Neural crest cell (in vitro differentiated cells): ENCODE results near the gene PYHIN1. TPM values are rescaled to one million over a fixed set of nuclear protein-coding genes. Genes with fewer than 3 reads are reported as not detected.

Experiments used
- DNase-seq: peaks from one replicate; pipeline ENCODE4 v3.0.0; 2021; ENCODE audit warnings: low read depth, mixed read lengths, low spot score
- H3K27ac Mint-ChIP-seq: one replicate; pipeline ENCODE4 v1.8.0; 2021; ENCODE audit warnings: mild to moderate bottlenecking, mixed read lengths; ENCODE audit not compliant: unreplicated experiment
- H3K27me3 Mint-ChIP-seq: 2 replicates; pipeline ENCODE4 v1.8.0; 2021; ENCODE audit warnings: low read depth, mild to moderate bottlenecking, mixed read lengths
- H3K36me3 Mint-ChIP-seq: 2 replicates; pipeline ENCODE4 v1.8.0; 2021; ENCODE audit warnings: low read depth, mild to moderate bottlenecking, mixed read lengths
- H3K4me1 Mint-ChIP-seq: 2 replicates; pipeline ENCODE4 v1.8.0; 2021; ENCODE audit warnings: mixed read lengths
- H3K4me3 Mint-ChIP-seq: one replicate; pipeline ENCODE4 v1.8.0; 2021; ENCODE audit warnings: mild to moderate bottlenecking, mixed read lengths
- H3K9me3 Mint-ChIP-seq: 2 replicates; pipeline ENCODE4 v1.8.0; 2021; ENCODE audit warnings: mixed read lengths
- total RNA-seq: library from RNA; stranded (reverse); gene quantifications from 2 replicates; pipeline ENCODE4 v1.2.1, GENCODE V29; 2021
- TF ChIP-seq, protein P1 (sequence below): fragments of 200-600 bp; sonication (generic); conservative IDR thresholded peaks from 2 replicates; pipeline ENCODE4 v1.5.0; 2021; ENCODE audit warnings: antibody characterized with exemption, mild to moderate bottlenecking

The PYHIN1 gene
- total RNA-seq, 1 donor from 2014 or later: not detected

DNA sequence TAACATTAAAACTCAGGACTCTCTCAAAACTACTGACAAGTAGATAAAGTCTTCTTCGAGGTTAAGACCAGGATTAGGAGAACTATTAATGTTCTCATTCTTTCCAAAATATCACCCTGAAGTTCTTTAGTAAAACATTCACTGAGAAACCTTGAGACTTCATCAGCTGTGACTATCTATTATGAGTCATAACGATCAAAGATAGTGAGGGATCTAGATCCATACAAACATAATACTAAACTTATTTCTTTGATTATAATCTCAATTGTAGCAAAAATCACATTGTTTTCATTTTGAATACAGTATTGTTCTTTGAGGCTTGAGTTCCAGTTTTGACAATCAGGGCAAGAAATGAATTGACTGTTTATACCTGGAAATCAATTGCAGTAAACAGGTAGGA, 11.1 kb downstream of the PYHIN1 start:
- H3K9me3 Mint-ChIP-seq: no peaks in the 10 kb centered on the region
- DNase-seq: no peak
- no peaks in the 10 kb centered on the region for H3K4me1 Mint-ChIP-seq
- peaks cover 13% of the 10 kb centered on the region for H3K27me3 Mint-ChIP-seq
- no peaks in the 10 kb centered on the region for H3K36me3 Mint-ChIP-seq
- H3K27ac Mint-ChIP-seq: no peak overlapping the region
- TF ChIP-seq, protein P1, sequence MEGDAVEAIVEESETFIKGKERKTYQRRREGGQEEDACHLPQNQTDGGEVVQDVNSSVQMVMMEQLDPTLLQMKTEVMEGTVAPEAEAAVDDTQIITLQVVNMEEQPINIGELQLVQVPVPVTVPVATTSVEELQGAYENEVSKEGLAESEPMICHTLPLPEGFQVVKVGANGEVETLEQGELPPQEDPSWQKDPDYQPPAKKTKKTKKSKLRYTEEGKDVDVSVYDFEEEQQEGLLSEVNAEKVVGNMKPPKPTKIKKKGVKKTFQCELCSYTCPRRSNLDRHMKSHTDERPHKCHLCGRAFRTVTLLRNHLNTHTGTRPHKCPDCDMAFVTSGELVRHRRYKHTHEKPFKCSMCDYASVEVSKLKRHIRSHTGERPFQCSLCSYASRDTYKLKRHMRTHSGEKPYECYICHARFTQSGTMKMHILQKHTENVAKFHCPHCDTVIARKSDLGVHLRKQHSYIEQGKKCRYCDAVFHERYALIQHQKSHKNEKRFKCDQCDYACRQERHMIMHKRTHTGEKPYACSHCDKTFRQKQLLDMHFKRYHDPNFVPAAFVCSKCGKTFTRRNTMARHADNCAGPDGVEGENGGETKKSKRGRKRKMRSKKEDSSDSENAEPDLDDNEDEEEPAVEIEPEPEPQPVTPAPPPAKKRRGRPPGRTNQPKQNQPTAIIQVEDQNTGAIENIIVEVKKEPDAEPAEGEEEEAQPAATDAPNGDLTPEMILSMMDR: no peak
- no peak overlapping the region for H3K4me3 Mint-ChIP-seq

- TF ChIP-seq, protein P1: no peak
- Mint-ChIP-seq H3K27ac (no peak overlapping the region), H3K9me3 (no peaks in the 10 kb centered on the region), H3K4me1 (no peaks in the 10 kb centered on the region), H3K27me3 (peaks cover 18% of the 10 kb centered on the region), H3K4me3 (no peak overlapping the region), H3K36me3 (no peaks in the 10 kb centered on the region)
- no peak for DNase-seq
Measured at GRCh38 chr1:158943059-158943458, 11.7 kb downstream of the PYHIN1 start.

GRCh38 chr1:158945061-158945460, 13.7 kb downstream of the PYHIN1 start:
- DNase-seq: no peak
- no peaks in the 10 kb centered on the region for H3K4me1 Mint-ChIP-seq
- H3K9me3 Mint-ChIP-seq: no peaks in the 10 kb centered on the region
- no peak overlapping the region for H3K27ac Mint-ChIP-seq
- no peak overlapping the region for H3K4me3 Mint-ChIP-seq
- H3K27me3 Mint-ChIP-seq: peaks cover 24% of the 10 kb centered on the region
- no peaks in the 10 kb centered on the region for H3K36me3 Mint-ChIP-seq
- TF ChIP-seq, protein P1: no peak

GRCh38 chr1:158946785-158947184, 15.4 kb downstream of the PYHIN1 start:
- Mint-ChIP-seq H3K36me3 (no peaks in the 10 kb centered on the region), H3K27ac (no peak overlapping the region), H3K27me3 (peaks cover 24% of the 10 kb centered on the region), H3K4me3 (no peak overlapping the region), H3K4me1 (no peaks in the 10 kb centered on the region), H3K9me3 (no peaks in the 10 kb centered on the region)
- TF ChIP-seq, protein P1: no peak
- no peak for DNase-seq

DNA sequence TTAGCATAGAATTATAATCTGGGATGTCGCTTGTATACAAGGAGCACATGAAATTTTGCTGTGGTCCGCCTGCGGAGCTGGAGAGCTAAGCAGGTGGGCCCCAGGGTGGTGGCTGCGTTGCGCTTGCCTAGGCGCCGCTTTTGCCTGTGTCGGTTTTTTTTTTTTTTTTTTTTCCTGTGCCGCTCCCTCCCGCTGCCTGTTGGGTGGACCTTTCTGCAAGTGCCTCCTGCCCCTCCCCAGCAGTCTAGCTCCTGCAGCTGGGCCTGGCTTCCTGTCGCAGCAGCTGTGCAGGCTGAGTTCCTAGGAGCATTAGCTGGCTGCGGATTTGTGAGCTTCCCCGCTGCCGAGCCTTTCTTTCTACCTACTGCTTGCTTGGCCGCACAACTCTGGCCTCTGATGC, 20.6 kb downstream of the PYHIN1 start:
- Mint-ChIP-seq H3K27me3 (peaks cover 15% of the 10 kb centered on the region), H3K4me1 (no peaks in the 10 kb centered on the region), H3K36me3 (no peaks in the 10 kb centered on the region), H3K27ac (no peak overlapping the region), H3K9me3 (peaks cover 2% of the 10 kb centered on the region), H3K4me3 (no peak overlapping the region)
- TF ChIP-seq, protein P1: no peak
- DNase-seq: no peak

DNA sequence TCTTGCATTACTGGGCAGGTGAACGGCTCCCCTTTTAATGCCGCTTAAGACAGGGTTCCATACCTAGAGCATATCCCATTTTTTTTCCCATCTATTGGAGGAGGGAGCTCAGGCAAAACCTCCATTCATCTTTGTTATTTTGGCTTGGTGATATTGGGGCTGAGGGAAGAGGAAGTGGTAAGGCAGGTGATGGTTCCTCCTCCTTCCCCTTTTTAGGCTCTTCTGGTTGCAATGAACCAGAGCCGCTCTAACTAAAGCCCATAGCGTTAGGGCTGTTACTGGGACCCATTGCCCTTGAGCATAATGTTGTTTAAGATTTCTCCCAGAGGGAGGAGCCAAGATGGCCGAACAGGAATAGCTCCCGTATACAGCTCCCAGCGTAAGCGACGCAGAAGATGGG, 21.1 kb downstream of the PYHIN1 start:
- Mint-ChIP-seq H3K9me3 (peaks cover 2% of the 10 kb centered on the region), H3K36me3 (no peaks in the 10 kb centered on the region), H3K4me1 (no peaks in the 10 kb centered on the region), H3K27ac (no peak overlapping the region), H3K27me3 (peaks cover 12% of the 10 kb centered on the region), H3K4me3 (no peak overlapping the region)
- DNase-seq: no peak
- TF ChIP-seq, protein P1: no peak
